ENCODE data around the gene DIP2C. TPM values are rescaled to one million over a fixed set of nuclear protein-coding genes. Genes with fewer than 3 reads are reported as not detected.
"Not testable (repeated sequence)": the region's sequence is repeated elsewhere in the genome, so short reads cannot be mapped to it uniquely, and the experiment has no call there.

Gene DIP2C
- total RNA-seq, 1 donor from 2014 or later = 2.5 TPM

- intact Hi-C loops (cut with micrococcal nuclease) = no loop called here
These were observed 49.5 kb downstream of the DIP2C start for GRCh38 chr10:639751-640672.

GRCh38 chr10:639001-639750, 50.3 kb downstream of the DIP2C start:
- intact Hi-C loops (cut with micrococcal nuclease) = no loop called here

DNA sequence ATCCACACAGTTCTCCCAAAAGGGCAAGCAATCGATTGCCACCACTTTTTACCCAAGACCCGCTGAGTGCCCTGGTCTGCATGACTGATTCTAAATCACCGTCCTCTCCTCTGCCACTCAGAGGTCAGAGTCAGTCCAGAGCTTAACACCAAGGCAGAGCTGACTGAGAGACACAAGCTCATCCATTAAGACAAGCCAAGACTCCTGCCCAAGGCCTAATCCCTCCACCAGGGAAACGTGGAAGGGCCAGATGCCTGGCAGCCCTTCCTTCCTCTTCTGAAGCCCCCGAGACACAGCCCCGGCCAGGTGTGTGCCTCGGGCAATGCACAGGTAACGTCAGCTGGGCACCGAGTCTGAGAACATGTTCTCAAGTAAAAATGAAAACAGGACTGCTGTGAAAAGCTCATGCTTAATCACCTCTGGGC, 51.7 kb downstream of the DIP2C start:
- intact Hi-C loops (cut with micrococcal nuclease) = no loop called here

GRCh38 chr10:637221-637620, 52.2 kb downstream of the DIP2C start:
- intact Hi-C loops (cut with micrococcal nuclease) = no loop called here

DNA sequence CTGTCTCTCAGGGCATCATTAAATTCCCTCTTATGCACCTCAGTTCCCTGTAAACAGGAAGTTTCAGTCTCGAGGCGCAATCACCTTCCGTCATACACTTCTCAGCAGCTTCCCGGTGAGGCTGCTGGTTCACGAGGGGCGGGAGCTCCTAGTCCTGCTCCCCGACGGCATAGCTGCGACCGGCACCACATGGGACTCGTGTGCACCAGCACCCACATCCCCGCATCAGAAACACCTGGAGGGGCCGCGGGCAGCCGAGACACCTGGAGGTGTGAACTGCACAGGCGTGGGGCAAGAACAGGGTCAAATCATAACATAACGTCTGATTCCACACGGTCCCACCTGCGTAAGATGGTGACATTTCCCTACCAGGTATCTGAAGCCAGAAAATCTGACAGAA, 52.7 kb downstream of the DIP2C start:
- intact Hi-C loops (cut with micrococcal nuclease) = no loop called here

- intact Hi-C loops (cut with micrococcal nuclease) = no loop called here
These were observed 53.3 kb downstream of the DIP2C start for GRCh38 chr10:636016-636730.

DNA sequence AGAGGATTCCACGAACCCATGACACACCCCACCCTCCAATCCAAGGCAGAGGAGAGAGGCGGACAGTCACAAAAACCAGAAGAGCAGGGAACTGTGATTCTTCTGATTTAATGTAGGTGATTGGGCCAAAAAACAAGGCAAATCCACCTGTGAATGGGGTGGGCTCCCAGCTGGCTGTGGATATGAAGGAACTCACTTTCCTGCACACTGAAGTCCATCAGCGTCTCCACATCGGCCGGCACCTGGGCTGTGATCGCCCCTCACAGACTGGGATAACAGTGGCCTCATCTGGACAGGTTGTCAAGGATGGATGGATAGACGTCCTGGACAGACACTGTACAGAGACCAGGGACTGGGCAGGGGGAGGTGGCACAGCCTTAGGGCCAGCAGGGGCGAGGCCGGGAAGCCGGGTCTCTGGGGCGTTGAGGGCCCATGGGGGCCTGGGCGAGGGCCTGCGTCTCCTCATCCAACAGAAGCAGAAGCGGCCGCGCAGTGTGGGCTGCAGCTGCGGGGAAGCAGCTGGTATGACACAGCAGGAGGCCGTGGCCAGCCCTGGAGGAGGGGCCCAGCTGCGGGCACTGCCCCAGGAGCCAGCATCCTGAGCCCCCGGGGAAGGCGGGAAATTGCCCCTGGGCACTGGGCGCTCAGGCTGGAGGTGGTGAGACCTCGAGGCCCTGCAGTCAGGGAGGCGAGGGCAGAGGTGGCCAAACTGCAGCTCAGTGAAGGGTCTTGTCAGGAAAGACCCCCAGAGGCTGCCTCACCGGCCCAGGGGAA, 54.2 kb downstream of the DIP2C start:
- intact Hi-C loops (cut with micrococcal nuclease) = no loop called here

DNA sequence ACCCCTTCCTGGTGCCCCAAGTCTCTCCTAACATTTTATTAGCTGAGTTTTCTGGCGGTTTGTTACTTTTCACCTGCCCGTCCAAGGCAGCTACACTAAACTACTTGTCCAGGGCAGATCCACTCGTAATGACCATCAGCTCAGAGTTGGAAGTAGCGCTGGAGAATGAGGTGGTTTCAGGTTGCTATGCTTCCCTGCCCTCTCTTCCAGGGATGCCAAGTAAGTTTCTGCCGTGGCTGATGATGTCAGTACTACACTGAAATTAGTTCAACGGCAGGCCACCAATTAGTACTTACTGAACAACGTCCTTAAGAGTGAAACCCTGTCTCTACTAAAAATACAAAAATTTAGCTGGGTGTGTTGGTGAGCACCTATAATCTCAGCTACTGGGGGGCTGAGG, 55.2 kb downstream of the DIP2C start:
- intact Hi-C loops (cut with micrococcal nuclease) = no loop called here

DNA sequence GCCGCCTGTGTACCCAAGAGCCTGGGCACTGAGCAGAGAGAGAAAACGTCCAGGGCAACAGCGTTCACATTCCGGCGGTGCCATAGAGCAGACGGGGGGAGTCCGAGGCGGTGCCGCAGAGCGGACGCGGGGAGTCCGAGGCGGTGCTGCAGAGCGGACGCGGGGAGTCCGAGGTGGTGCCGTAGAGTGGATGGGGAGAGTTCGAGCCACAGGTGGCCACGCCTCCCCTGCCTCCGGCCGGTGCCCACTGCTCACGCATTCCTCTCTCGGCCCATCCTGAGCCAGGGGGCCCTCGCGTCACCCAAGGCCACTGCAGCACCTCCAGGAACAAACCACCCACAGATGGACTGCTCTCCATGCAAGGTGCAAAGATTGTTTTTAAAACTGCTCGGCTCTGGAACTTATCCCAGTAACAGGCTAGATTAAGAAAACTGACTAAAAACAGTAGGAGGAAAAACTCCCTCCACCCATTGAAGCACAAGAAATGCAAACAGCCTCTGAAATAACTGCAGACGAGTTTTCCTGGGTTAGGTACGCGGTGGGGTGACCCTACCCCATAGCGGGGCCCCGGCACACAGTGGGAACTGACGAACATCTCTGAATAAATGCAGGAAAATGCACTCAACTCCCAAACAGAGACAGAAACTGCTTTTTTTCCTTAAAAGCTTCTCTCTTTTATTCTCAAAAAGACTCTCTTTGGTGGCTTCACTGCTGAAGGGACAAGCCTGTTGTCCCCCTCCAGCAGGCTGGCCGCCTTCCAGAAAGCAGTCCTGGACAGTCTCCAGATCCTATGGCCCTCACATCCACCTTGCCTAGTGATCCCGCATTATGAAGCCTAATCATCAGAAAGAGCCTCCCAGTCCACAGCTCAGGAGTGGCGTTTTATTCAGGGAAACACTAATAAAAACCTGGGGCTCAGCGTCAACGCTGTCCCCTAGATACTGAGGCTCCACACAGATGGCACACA, 55.9 kb downstream of the DIP2C start:
- intact Hi-C loops (cut with micrococcal nuclease) = no loop called here

- intact Hi-C loops (cut with micrococcal nuclease) = not testable (repeated sequence)
These were observed 56.7 kb downstream of the DIP2C start for GRCh38 chr10:632807-633177.

DNA sequence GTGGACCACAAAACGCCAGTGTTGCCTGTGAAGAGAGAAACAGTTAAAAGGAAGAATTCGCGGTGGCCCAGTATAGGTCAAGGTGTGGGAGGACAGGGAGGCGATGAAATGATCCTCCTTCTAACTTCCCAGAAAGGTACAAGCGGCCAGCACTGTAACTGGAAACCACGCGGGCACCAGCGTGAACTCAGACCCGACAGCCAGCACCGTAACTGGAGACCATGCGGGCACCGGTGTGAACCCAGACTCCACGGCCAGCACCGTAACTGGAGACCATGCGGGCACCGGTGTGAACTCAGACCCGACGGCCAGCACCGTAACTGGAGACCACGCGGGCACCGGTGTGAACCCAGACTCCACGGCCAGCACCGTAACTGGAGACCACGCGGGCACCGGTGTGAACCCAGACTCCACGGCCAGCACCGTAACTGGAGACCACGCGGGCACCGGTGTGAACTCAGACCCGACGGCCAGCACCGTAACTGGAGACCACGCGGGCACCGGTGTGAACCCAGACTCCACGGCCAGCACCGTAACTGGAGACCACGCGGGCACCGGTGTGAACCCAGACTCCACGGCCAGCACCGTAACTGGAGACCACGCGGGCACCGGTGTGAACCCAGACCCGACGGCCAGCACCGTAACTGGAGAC, 57.2 kb downstream of the DIP2C start:
- intact Hi-C loops (cut with micrococcal nuclease) = not testable (repeated sequence)

- intact Hi-C loops (cut with micrococcal nuclease) = no loop called here
These were observed 58.2 kb downstream of the DIP2C start for GRCh38 chr10:631266-631665.

- intact Hi-C loops (cut with micrococcal nuclease) = no loop called here
These were observed 58.8 kb downstream of the DIP2C start for GRCh38 chr10:630581-631073.

DNA sequence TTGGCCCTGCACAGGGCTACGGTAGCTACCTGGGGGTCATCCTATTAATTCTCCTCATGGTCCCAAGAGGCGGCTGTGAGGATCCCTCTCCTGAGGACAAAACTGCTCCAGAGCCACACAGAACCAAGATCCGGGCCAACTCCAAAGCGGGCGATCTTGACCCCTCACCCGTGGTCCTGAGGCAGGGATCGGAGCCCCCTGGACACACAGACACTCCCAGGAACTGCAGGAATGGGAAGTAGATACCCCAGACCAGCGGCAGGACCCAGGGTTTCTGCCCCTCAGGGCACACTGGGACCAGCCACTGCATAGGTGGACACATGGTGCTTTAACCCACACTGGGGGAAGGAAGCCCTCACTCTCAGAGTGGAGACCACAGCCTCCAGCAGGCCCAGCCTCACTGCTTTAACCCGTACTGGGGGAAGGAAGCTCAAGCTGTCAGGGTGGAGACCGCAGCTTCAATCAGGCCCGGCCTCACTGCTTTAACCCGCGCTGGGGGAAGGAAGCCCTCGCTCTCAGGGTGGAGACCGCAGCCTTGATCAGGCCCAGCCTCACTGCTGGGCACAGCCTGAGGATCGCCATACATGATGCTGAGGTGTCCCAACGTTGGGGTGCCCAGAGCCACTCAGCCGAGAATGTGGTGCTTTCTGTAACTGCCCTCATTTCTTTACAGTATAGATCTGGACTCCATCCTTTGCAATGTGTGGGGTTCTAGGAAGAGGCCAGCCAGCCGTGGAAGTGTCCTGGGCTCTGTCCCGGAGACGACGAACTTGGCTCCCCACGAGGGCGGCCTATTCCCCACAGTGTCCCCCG, 60.1 kb downstream of the DIP2C start:
- intact Hi-C loops (cut with micrococcal nuclease) = no loop called here

DNA sequence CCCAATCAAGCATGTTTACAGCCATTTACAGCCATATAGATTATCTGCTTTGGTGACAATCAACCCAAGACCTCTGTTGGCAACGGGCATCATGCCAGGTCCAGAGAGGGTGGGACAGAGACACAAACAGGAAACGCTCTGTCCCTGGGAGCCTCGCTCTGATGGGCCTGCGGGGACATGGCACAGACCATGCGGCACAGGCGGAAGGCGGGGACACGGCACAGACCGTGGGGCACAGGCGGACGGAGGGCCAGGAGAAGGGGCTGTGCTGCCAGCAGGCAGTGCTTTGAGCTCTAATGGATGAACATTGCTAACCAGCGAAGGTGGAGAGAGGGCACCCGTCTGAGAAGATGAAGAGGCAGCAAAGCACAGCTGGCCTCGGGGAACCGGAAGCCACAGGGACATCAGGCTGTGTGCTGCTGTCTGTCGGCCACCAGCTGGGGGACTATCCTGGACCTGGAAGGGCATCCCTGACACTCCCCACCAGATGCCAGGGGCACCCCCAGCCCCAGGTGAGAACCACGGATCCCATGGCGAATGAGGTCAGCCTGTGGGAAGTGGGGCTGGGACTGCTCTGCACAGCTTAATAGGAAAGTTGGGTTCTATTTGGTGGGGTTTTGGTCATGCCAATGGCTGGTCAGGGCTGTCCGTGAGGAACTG, 61.0 kb downstream of the DIP2C start:
- intact Hi-C loops (cut with micrococcal nuclease) = no loop called here

DNA sequence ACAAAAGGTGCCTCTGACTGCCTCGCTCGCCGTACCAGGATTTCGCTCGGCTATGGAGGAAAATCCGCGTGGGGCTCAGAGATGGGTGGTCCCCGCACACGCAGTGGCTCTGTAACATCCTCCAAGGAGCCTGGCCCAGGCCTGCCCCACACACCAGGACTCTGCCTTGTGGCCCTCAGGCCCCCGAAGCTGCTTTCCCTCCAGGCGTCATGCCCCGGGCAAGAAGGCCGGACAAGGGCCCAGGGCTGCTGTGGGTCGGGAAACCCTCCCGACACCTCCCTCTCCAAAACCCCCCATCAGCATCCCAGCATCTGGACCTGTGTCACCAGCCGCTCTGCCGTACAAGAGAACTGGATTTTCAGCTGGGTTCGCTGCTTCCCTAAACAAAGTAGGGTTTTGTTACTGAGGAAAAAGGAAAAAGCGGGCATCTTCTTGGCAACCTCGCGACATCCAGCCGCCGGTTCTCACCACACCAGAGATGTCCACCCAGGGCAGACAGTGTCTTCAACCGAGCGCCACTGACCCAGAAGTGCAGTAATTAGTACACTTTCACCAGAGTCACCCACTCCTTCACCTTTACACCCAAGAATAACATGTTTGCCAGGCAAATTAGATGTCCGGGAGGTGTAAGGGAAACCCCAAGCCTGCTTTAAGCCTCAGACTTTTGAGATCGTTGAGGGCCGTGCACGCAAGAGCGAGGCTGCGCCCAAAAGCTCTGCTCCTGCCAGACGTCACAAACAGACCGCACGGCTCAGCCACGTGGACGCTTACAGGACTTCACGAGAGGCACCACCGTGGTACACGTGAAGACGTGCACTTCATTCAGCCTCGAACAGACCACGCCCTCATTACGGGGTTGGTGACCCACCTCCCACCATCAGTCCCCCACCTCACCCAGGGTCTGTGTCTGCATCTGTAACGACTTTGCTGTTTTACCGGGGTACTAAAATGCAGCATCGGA, 62.2 kb downstream of the DIP2C start:
- intact Hi-C loops (cut with micrococcal nuclease) = no loop called here
